ENCODE measurements around the gene SLC17A5. TPM values are rescaled to one million over a fixed set of nuclear protein-coding genes. Genes with fewer than 3 reads are reported as not detected.

The SLC17A5 gene
- total and polyA plus RNA-seq, 7 donors: 3.1 to 7.2 (median 4.5) TPM

DNA sequence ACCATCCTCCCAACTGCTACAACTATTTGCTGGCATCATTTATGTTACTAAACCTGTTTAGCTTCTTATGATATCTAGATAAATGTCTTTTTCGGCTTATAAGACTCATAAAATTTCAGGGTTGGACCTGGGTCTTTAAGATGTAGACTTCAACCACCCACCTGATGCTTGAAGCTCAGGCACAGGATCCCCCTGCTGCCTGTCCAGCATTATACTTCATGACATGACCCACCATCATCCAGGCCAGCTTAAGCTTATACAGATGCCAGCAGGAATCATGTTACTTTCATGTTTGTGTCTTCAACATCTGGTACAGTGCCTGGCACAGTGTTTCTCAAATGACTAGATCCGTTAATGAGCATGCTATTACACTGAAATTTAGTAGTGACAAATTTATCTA is 47.4 kb downstream of the SLC17A5 start:
- Histone ChIP-seq H3K36me3 (ENCODE audit: insufficient read depth in 1 of 2, low read depth in 1 of 2) (peaks cover 11 to 42% of the 10 kb centered on the region in 2 donors), H3K4me1 (peaks cover 8% of the 10 kb centered on the region), H3K27ac (no peak overlapping the region), H3K9me3 (no peaks in the 10 kb centered on the region), H3K4me3 (no peak overlapping the region), H3K27me3 (ENCODE audit: insufficient read depth in 3 of 3, low read length in 2 of 3) (no peaks in the 10 kb centered on the region)
- no peak for DNase-seq
- intact Hi-C loops (cut with DNase I): no loop called here
- 79 to 89% (median 82%) methylated on average over 2 of the region's 2 CpGs for WGBS, 3 donors
- TF ChIP-seq, protein P1, sequence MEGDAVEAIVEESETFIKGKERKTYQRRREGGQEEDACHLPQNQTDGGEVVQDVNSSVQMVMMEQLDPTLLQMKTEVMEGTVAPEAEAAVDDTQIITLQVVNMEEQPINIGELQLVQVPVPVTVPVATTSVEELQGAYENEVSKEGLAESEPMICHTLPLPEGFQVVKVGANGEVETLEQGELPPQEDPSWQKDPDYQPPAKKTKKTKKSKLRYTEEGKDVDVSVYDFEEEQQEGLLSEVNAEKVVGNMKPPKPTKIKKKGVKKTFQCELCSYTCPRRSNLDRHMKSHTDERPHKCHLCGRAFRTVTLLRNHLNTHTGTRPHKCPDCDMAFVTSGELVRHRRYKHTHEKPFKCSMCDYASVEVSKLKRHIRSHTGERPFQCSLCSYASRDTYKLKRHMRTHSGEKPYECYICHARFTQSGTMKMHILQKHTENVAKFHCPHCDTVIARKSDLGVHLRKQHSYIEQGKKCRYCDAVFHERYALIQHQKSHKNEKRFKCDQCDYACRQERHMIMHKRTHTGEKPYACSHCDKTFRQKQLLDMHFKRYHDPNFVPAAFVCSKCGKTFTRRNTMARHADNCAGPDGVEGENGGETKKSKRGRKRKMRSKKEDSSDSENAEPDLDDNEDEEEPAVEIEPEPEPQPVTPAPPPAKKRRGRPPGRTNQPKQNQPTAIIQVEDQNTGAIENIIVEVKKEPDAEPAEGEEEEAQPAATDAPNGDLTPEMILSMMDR (IDR thresholded peaks at IDR 0.05): no peak
- ATAC-seq: no peak

DNA sequence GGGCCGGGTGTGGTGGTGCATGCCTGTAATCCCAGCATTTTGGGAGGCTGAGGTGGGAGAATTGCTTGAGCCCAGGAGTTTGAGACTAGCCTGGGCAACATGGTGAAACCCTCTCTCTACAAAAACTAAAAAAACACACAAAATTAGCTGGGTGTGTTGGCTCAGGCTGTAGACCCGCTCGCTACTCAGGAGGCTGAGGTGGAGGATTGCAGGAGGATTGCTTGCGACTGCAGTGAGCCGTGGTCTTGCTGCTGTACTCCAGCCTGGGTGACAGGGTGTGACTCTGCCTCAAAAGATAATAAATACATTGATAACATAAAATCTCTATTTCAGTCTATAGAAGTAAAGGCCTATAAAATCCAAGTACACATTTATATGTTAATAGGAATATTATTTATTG is 49.3 kb downstream of the SLC17A5 start:
- TF ChIP-seq, protein P1 (IDR thresholded peaks at IDR 0.05): no peak
- Histone ChIP-seq H3K4me3 (no peak overlapping the region), H3K27ac (no peak overlapping the region), H3K4me1 (peaks cover 8% of the 10 kb centered on the region), H3K27me3 (ENCODE audit: insufficient read depth in 3 of 3, low read length in 2 of 3) (no peaks in the 10 kb centered on the region), H3K36me3 (ENCODE audit: insufficient read depth in 1 of 2, low read depth in 1 of 2) (peaks cover 10 to 35% of the 10 kb centered on the region in 2 donors), H3K9me3 (no peaks in the 10 kb centered on the region)
- DNase-seq (no peak), ATAC-seq (peak in 1 of 4 donors; percentile 19)
- intact Hi-C loops (cut with DNase I): loop anchor here in 1 of 2 donors (5.0 kb wide), 1 partner anchor 727 kb away; no protein-coding TSS in a partner anchor
- 84 to 90% (median 86%) methylated on average over 5 of the region's 5 CpGs for WGBS, 3 donors

DNA sequence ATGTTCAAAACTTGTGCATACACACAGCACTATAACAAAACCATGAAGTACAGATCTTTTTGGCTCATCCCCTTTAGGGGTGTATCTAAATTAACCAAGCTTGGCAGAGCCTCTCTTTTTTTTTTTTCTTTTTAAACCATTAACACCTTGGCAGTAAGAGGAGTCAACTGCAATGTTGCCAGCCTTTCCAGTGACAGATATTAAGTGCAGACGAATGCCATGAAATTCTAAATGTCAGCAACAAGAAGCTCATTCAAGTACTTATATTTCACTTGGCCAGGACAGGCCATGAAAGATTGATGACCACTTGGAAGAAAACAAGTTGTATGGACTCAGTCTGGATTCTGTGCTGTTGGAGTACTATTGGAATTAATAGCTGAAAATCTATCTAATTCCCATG is 49.8 kb downstream of the SLC17A5 start:
- H3K36me3 ChIP-seq (ENCODE audit: insufficient read depth in 1 of 2, low read depth in 1 of 2): peaks cover 8 to 33% of the 10 kb centered on the region in 2 donors
- ATAC-seq (peak; percentile 59 to 85 (median 76)), DNase-seq (no peak)
- H3K4me1 ChIP-seq: peaks cover 8% of the 10 kb centered on the region
- no peak overlapping the region for H3K4me3 ChIP-seq
- H3K27ac ChIP-seq: no peak overlapping the region
- H3K9me3 ChIP-seq: no peaks in the 10 kb centered on the region
- WGBS, 3 donors: 29 to 30% (median 29%) methylated on average over 1 of the region's 1 CpG
- H3K27me3 ChIP-seq (ENCODE audit: insufficient read depth in 3 of 3, low read length in 2 of 3): no peaks in the 10 kb centered on the region
- TF ChIP-seq, protein P1 (IDR thresholded peaks at IDR 0.05): no peak
- intact Hi-C loops (cut with DNase I): loop anchor here in 1 of 2 donors (5.0 kb wide), 1 partner anchor 727 kb away; no protein-coding TSS in a partner anchor

DNA sequence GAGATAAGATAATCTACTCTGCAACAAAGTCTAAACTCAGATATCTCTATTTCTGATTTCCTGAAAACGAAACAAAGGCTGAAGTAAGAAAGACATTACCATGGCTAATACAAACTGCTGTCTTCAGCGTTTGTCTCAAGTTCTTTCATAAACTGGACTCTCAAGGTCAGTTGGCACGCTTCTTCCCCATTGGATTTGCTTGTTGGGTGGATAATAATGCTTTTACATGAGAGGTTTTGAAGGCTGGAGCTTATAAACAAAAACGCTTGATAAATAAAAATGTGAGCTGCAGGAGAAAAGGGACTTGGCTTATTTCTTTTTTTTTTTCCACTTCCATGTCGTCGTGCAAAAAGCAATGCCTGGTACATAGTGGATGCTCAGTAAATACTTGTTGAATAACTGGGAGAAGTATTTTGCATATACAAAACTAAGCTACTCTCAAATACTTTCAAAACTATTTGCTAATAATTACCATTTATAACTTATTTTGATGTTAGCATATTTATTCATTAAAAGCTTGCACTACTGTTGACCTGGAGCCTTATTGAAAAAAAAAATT is 67.3 kb downstream of the SLC17A5 start:
- ATAC-seq (peak in 1 of 4 donors; percentile 43), DNase-seq (no peak)
- H3K36me3 ChIP-seq (ENCODE audit: insufficient read depth in 1 of 2, low read depth in 1 of 2): no peaks in the 10 kb centered on the region
- intact Hi-C loops (cut with DNase I): no loop called here
- 10 to 28% (median 14%) methylated on average over 6 of the region's 6 CpGs for whole genome bisulfite sequencing, 3 donors
- peaks cover under 1% of the 10 kb centered on the region for H3K9me3 ChIP-seq
- TF ChIP-seq, protein P1 (IDR thresholded peaks at IDR 0.05): no peak
- no peaks in the 10 kb centered on the region for H3K27me3 ChIP-seq (ENCODE audit: insufficient read depth in 3 of 3, low read length in 2 of 3)
- H3K4me3 ChIP-seq: peak overlapping the region; percentile 46
- H3K27ac ChIP-seq: peak overlapping the region; percentile 67
- no peaks in the 10 kb centered on the region for H3K4me1 ChIP-seq

All from psoas muscle (tissue), 8 donors.